Thyroid gland (tissue), 4 donors: ENCODE results near the gene SERPINA4. TPM values are rescaled to one million over a fixed set of nuclear protein-coding genes. Genes with fewer than 3 reads are reported as not detected.

Source experiments
- DNase-seq, 2 donors: peaks; one replicate each; pipeline ENCODE4 v3.0.0-alpha.2; 2019
- H3K27ac ChIP-seq, 3 donors: fragments of 200-600 bp; sonication (generic); 1 replicate in 2 of 3; 2 replicates in 1 of 3; pipeline ENCODE4 v1.5.1; 2016 to 2019; ENCODE audit warnings: mild to moderate bottlenecking in 1 of 3, moderate library complexity in 1 of 3
- H3K27me3 ChIP-seq: fragments of 200-600 bp; sonication (generic); one replicate; pipeline ENCODE4 v1.5.1; 2019
- H3K36me3 ChIP-seq, 2 donors: fragments of 200-600 bp; sonication (generic); one replicate each; pipeline ENCODE4 v1.5.1; 2016 to 2019
- H3K4me1 ChIP-seq, 2 donors: fragments of 200-600 bp; sonication (generic); one replicate each; pipeline ENCODE4 v1.5.1; 2017 to 2019
- H3K4me3 ChIP-seq, 3 donors: fragments of 200-600 bp; sonication (generic); replicated peaks in 1 of 3; 1 replicate in 2 of 3; 2 replicates in 1 of 3; pipeline ENCODE4 v1.5.1; 2016; ENCODE audit warnings: mild to moderate bottlenecking in 1 of 3
- H3K9me3 ChIP-seq: fragments of 200-600 bp; sonication (generic); one replicate; pipeline ENCODE4 v1.5.1; 2017
- CTCF ChIP-seq, 6 experiments: fragments of 200-600 bp in 3 of 6; fragments of 450-650 bp in 3 of 6; sonication (generic) in 3 of 6; IDR thresholded peaks; one replicate each; pipeline ENCODE4 v1.5.1; 2016 to 2019; ENCODE audit warnings: antibody characterized with exemption in 6 of 6, mild to moderate bottlenecking in 2 of 6, inconsistent platforms in 1 of 6, moderate library complexity in 1 of 6
- POLR2A ChIP-seq, 2 donors: fragments of 450-650 bp; IDR thresholded peaks; one replicate each; pipeline ENCODE4 v1.6.1; 2017; ENCODE audit warnings: antibody characterized with exemption in 2 of 2, mild to moderate bottlenecking in 2 of 2, moderate library complexity in 1 of 2
- WGBS, 2 donors: methylation state at CpG; one replicate each; pipeline ENCODE4 v1.1.5; 2017; 5-methylcytosine and 5-hydroxymethylcytosine counted together
- intact Hi-C: fragments of 100-400 bp; cut with DNase I; formaldehyde crosslinking; loops from one replicate; pipeline ENCODE4 v1.15.1; 2023
- total RNA-seq, 4 donors: library from RNA; depleted of rRNA; stranded (reverse); fragments of >200 nt; gene quantifications; one replicate each; pipeline ENCODE4 v1.2.3, GENCODE V29; 2016

SERPINA4 gene
- total RNA-seq, 4 donors from 2014 or later: not detected

GRCh38 chr14:94582851-94583250 is 21.6 kb downstream of the SERPINA4 start:
- Histone ChIP-seq H3K4me1 (peaks cover 0 to 11% of the 10 kb centered on the region in 2 donors), H3K36me3 (no peaks in the 10 kb centered on the region), H3K9me3 (no peaks in the 10 kb centered on the region), H3K27ac (no peak overlapping the region), H3K4me3 (no peak overlapping the region), H3K27me3 (no peaks in the 10 kb centered on the region)
- TF ChIP-seq CTCF (IDR thresholded peaks at IDR 0.05) (no peak), POLR2A (IDR thresholded peaks at IDR 0.05) (no peak)
- DNase-seq: no peak
- WGBS, 2 donors: 92 to 97% methylated on average over 3 of the region's 3 CpGs
- intact Hi-C loops: no loop called here

GRCh38 chr14:94583557-94583956 is 22.3 kb downstream of the SERPINA4 start:
- TF ChIP-seq POLR2A (IDR thresholded peaks at IDR 0.05): no peak
- TF ChIP-seq CTCF (IDR thresholded peaks at IDR 0.05): no peak
- 90 to 100% methylated on average over 1 to 4 of the region's 4 CpGs for WGBS, 2 donors
- H3K27ac ChIP-seq: no peak overlapping the region

DNA sequence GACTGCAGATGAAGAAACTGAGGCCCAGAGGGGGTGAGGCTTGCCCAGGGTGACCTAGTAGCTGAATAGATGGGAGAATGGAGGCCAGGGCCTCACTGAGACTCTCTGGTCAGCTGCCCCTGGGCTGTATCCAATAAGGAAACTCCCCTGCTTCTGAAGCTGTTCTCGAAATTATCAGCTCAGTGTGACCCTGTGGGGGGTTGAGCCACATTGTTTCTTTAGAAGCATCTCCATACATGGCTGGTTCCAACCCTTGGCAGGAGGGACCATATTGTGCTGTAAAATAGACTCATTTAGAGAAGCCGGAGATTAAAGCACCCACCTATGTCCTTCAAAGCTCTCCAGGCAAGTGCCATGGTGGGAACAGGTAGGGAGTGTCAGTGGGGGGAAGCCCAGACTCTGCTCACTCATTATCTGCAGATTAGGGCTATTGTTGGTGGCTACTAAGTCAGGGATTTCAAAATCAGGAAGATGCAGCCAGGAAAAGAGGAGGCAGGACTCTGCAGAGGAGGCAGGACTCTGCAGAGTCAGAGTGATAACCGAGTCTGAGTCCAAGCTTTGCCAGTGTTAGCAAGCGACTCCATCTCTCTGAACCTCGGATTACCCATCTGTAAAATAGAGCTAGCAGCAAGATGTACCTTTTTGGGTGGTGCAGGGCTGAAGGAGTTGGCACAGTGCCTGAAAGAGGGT is 23.5 kb downstream of the SERPINA4 start:
- TF ChIP-seq CTCF (IDR thresholded peaks at IDR 0.05): no peak
- no peak for TF ChIP-seq POLR2A (IDR thresholded peaks at IDR 0.05)
- no peak for DNase-seq
- peaks cover 0 to 11% of the 10 kb centered on the region in 2 donors for H3K4me1 ChIP-seq
- 55 to 75% methylated on average over 5 of the region's 5 CpGs for WGBS, 2 donors
- no peak overlapping the region for H3K27ac ChIP-seq
- no peak overlapping the region for H3K4me3 ChIP-seq
- no peaks in the 10 kb centered on the region for H3K27me3 ChIP-seq
- intact Hi-C loops: no loop called here
- no peaks in the 10 kb centered on the region for H3K36me3 ChIP-seq
- no peaks in the 10 kb centered on the region for H3K9me3 ChIP-seq

More at GRCh38 chr14:94583557-94583956, 22.3 kb downstream of the SERPINA4 start:
- no peaks in the 10 kb centered on the region for H3K36me3 ChIP-seq
- H3K4me3 ChIP-seq: no peak overlapping the region
- intact Hi-C loops: no loop called here
- DNase-seq: no peak
- no peaks in the 10 kb centered on the region for H3K9me3 ChIP-seq
- peaks cover 0 to 11% of the 10 kb centered on the region in 2 donors for H3K4me1 ChIP-seq
- H3K27me3 ChIP-seq: no peaks in the 10 kb centered on the region

DNA sequence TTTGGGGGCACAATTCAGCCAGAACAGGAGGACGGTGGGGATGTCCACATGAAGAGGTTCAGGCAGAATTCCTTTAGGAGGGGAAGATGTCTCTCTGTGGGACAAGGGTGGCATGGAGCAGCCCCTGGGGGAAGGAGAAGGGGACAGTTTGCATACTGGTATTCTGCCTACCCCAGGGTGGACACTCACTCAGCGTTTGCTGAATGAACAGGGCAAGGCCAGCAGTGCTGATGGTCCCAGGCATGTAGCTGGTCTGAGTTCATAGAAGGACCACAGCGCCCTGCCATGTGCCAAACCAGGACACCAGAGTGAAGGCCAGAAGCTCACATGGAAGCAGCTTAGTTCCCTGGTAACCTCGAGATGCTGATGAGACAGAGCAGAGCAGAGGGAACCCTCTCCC is 25.4 kb downstream of the SERPINA4 start:
- no peaks in the 10 kb centered on the region for H3K36me3 ChIP-seq
- no peak overlapping the region for H3K27ac ChIP-seq
- no peaks in the 10 kb centered on the region for H3K27me3 ChIP-seq
- no peaks in the 10 kb centered on the region for H3K9me3 ChIP-seq
- no peaks in the 10 kb centered on the region for H3K4me1 ChIP-seq
- no peak for DNase-seq
- intact Hi-C loops: no loop called here
- WGBS, 2 donors: 83 to 100% methylated on average over 4 of the region's 4 CpGs
- no peak overlapping the region for H3K4me3 ChIP-seq
- TF ChIP-seq CTCF (IDR thresholded peaks at IDR 0.05) (no peak), POLR2A (IDR thresholded peaks at IDR 0.05) (no peak)

DNA sequence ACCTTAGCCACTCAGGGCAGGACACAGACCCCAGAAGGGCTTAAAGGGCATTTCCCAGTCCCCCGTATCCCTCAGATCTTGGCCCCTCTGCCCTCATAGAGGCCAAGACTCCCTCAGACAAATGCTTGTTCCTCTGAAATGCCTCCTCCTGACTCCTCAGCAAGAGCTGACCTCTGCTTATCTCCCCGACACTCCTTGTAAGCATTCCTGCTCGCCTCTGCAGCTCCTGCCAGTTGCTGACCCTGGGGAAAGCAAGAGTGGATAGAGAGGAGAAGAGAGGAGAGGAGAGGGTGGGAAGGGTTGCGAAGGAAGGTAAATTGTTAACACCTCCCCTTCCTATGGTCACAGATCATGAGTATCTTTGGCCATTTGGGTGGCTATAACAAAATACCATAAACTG is 27.1 kb downstream of the SERPINA4 start:
- no peak overlapping the region for H3K27ac ChIP-seq
- TF ChIP-seq POLR2A (IDR thresholded peaks at IDR 0.05) (no peak), CTCF (IDR thresholded peaks at IDR 0.05) (no peak)
- no peaks in the 10 kb centered on the region for H3K36me3 ChIP-seq
- no peak for DNase-seq
- WGBS, 2 donors: 85 to 87% methylated on average over 4 of the region's 4 CpGs
- intact Hi-C loops: no loop called here
- H3K9me3 ChIP-seq: no peaks in the 10 kb centered on the region
- no peaks in the 10 kb centered on the region for H3K27me3 ChIP-seq
- no peak overlapping the region for H3K4me3 ChIP-seq
- H3K4me1 ChIP-seq: no peaks in the 10 kb centered on the region
